ENCODE measurements around the gene GRIN1. TPM values are rescaled to one million over a fixed set of nuclear protein-coding genes. Genes with fewer than 3 reads are reported as not detected.

GRIN1 gene
- total and polyA plus RNA-seq, 4 donors, result 16.2 to 207 (median 146) TPM

DNA sequence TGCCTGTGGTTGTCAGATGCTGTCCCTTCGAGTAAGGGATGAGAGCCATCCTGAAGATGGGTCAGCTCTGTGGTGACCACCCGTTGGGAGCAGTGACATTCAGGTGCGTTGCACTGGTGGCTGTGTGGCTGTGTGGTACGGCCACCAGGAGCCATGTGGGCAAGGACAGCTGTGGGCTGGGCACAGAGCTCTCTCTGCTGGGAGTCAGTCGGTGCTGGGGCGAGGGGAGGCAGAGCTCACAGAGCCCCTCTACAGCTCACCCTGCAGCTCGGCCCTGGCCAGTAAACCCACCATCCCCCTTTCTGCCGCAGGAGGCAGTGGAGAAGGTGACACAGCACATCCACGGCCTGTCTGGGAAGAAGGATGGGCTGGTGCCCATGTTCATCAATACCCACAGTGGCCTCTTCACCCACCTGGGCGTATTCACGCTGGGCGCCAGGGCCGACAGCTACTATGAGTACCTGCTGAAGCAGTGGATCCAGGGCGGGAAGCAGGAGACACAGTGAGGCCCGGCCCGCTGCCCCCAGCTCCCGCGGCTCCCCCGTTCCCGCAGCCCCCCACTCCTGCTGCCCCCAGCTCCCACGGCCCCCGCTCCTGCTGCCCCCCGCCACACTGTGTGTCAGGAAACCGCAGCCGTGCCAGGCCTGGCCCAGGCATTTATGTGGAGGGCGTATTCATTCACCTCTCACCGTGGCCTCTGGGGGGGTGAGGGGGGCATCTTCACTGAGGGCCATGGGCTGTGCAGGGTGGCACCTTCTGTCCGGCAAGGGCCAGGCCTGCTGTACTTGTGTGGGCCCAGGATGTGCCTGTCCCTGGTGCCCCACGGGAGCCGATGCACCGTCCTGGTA lies 32.9 kb upstream of the GRIN1 start:
- no peaks in the 10 kb centered on the region for H3K4me1 ChIP-seq (ENCODE audit: control insufficient read depth, insufficient read depth, low read length)
- no peaks in the 10 kb centered on the region for H3K27me3 ChIP-seq (ENCODE audit: control insufficient read depth, insufficient read depth, low read length)
- H3K4me3 ChIP-seq (ENCODE audit: low read depth, low read length), result no peak overlapping the region
- no peak for DNase-seq (ENCODE audit: low read depth in 4 of 6, low spot score in 6 of 6)
- no peaks in the 10 kb centered on the region for H3K9me3 ChIP-seq (ENCODE audit: control insufficient read depth, insufficient read depth, low read length)
- peaks cover 100% of the 10 kb centered on the region for H3K36me3 ChIP-seq (ENCODE audit: control insufficient read depth, insufficient read depth, low read length)
- H3K27ac ChIP-seq (ENCODE audit: low read depth, low read length), result no peak overlapping the region
- WGBS (ENCODE audit: insufficient coverage), result 98% methylated on average over 20 of the region's 31 CpGs

- Histone ChIP-seq H3K4me1 (ENCODE audit: control insufficient read depth, insufficient read depth, low read length) (no peaks in the 10 kb centered on the region), H3K27ac (ENCODE audit: low read depth, low read length) (no peak overlapping the region), H3K9me3 (ENCODE audit: control insufficient read depth, insufficient read depth, low read length) (no peaks in the 10 kb centered on the region), H3K27me3 (ENCODE audit: control insufficient read depth, insufficient read depth, low read length) (no peaks in the 10 kb centered on the region), H3K36me3 (ENCODE audit: control insufficient read depth, insufficient read depth, low read length) (peaks cover 100% of the 10 kb centered on the region), H3K4me3 (ENCODE audit: low read depth, low read length) (no peak overlapping the region)
- 98% methylated on average over 27 of the region's 27 CpGs for WGBS (ENCODE audit: insufficient coverage)
- DNase-seq (ENCODE audit: low read depth in 4 of 6, low spot score in 6 of 6), result no peak
Measured at GRCh38 chr9:137106662-137107250, 32.2 kb upstream of the GRIN1 start.

GRCh38 chr9:137107312-137107921 lies 31.5 kb upstream of the GRIN1 start:
- WGBS (ENCODE audit: insufficient coverage), result 95% methylated on average over 27 of the region's 27 CpGs
- no peak overlapping the region for H3K27ac ChIP-seq (ENCODE audit: low read depth, low read length)

DNA sequence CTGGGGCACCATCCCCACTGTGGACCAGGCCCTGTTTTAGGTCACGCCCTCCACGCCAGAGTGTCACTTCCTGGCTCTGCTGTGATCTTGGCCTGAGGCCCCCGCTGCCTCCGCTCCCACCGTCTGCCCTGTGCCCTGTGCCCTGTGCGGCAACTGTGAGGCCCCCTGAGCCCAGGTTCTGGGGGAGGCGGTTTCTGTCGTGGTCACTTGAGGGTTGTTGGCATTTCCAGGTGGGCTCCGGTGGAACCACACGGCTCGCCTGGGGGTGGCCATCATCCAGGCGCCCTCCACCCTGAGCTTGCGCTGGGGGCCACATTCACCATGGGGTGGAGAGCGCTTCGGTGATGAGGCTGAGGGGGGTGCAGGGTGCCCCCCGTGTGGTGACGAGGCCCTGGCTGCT lies 31.0 kb upstream of the GRIN1 start:
- H3K36me3 ChIP-seq (ENCODE audit: control insufficient read depth, insufficient read depth, low read length), result peaks cover 100% of the 10 kb centered on the region
- H3K4me3 ChIP-seq (ENCODE audit: low read depth, low read length), result no peak overlapping the region
- H3K9me3 ChIP-seq (ENCODE audit: control insufficient read depth, insufficient read depth, low read length), result no peaks in the 10 kb centered on the region
- H3K27me3 ChIP-seq (ENCODE audit: control insufficient read depth, insufficient read depth, low read length), result no peaks in the 10 kb centered on the region
- no peaks in the 10 kb centered on the region for H3K4me1 ChIP-seq (ENCODE audit: control insufficient read depth, insufficient read depth, low read length)
- H3K27ac ChIP-seq (ENCODE audit: low read depth, low read length), result no peak overlapping the region
- DNase-seq (ENCODE audit: low read depth in 4 of 6, low spot score in 6 of 6), result no peak
- WGBS (ENCODE audit: insufficient coverage), result 97% methylated on average over 17 of the region's 17 CpGs

More at GRCh38 chr9:137107312-137107921, 31.5 kb upstream of the GRIN1 start:
- no peak for DNase-seq (ENCODE audit: low read depth in 4 of 6, low spot score in 6 of 6)
- H3K4me1 ChIP-seq (ENCODE audit: control insufficient read depth, insufficient read depth, low read length), result no peaks in the 10 kb centered on the region
- H3K9me3 ChIP-seq (ENCODE audit: control insufficient read depth, insufficient read depth, low read length), result no peaks in the 10 kb centered on the region
- peaks cover 100% of the 10 kb centered on the region for H3K36me3 ChIP-seq (ENCODE audit: control insufficient read depth, insufficient read depth, low read length)
- no peak overlapping the region for H3K4me3 ChIP-seq (ENCODE audit: low read depth, low read length)
- no peaks in the 10 kb centered on the region for H3K27me3 ChIP-seq (ENCODE audit: control insufficient read depth, insufficient read depth, low read length)

GRCh38 chr9:137108608-137109249 lies 30.2 kb upstream of the GRIN1 start:
- H3K27ac ChIP-seq (ENCODE audit: low read depth, low read length), result no peak overlapping the region
- peaks cover 5% of the 10 kb centered on the region for H3K27me3 ChIP-seq (ENCODE audit: control insufficient read depth, insufficient read depth, low read length)
- peaks cover 99% of the 10 kb centered on the region for H3K36me3 ChIP-seq (ENCODE audit: control insufficient read depth, insufficient read depth, low read length)
- no peak for DNase-seq (ENCODE audit: low read depth in 4 of 6, low spot score in 6 of 6)
- no peaks in the 10 kb centered on the region for H3K4me1 ChIP-seq (ENCODE audit: control insufficient read depth, insufficient read depth, low read length)
- no peaks in the 10 kb centered on the region for H3K9me3 ChIP-seq (ENCODE audit: control insufficient read depth, insufficient read depth, low read length)
- no peak overlapping the region for H3K4me3 ChIP-seq (ENCODE audit: low read depth, low read length)
- 89% methylated on average over 29 of the region's 29 CpGs for WGBS (ENCODE audit: insufficient coverage)

DNA sequence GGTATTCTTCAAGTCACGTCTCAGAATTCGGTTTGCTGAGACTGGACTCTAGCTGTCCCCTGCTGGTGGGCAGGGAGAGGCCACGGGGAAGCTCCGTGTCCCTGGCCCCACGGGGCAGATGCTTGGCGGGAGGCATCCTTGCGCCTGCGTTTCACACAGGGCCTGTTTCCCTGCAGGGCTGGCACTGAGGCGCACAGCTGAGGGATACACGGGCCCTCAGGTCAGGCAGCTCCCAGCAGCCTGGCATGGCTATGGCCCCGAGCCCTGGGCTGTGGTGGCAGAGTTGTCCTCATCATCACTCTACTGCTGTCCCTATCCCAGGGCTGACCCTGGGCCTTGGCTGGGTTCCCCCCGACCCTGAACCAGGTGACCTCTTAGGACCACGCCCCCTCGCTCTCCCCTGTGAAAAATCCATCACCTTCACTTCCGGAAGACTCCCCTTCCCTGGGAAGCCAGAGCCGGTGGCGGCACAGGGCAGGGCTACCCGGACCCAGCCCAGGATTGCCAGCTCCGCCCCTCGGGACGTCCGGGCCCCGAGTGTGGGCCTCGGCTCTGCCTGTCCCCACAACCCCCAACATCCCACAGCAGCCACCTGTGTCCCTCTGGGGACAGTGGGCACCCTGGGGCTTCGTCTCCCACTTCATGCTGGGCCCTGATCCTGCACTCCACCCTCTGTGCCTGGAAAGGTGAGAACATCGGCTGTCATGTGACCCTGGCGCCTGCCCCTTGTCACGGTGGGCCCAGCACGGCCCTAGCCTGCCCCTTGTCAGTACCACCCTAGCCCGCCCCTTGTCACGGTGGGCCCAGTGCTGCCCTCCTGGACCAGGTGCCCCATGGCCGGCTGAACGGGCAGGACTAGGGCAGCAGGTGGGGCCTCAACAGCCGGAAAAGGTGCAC lies 29.5 kb upstream of the GRIN1 start:
- no peaks in the 10 kb centered on the region for H3K4me1 ChIP-seq (ENCODE audit: control insufficient read depth, insufficient read depth, low read length)
- H3K4me3 ChIP-seq (ENCODE audit: low read depth, low read length), result no peak overlapping the region
- no peak overlapping the region for H3K27ac ChIP-seq (ENCODE audit: low read depth, low read length)
- no peaks in the 10 kb centered on the region for H3K9me3 ChIP-seq (ENCODE audit: control insufficient read depth, insufficient read depth, low read length)
- 85% methylated on average over 34 of the region's 34 CpGs for WGBS (ENCODE audit: insufficient coverage)
- peaks cover 91% of the 10 kb centered on the region for H3K36me3 ChIP-seq (ENCODE audit: control insufficient read depth, insufficient read depth, low read length)
- H3K27me3 ChIP-seq (ENCODE audit: control insufficient read depth, insufficient read depth, low read length), result peaks cover 5% of the 10 kb centered on the region
- no peak for DNase-seq (ENCODE audit: low read depth in 4 of 6, low spot score in 6 of 6)

GRCh38 chr9:137110147-137110910 lies 28.6 kb upstream of the GRIN1 start:
- peaks cover 9% of the 10 kb centered on the region for H3K27me3 ChIP-seq (ENCODE audit: control insufficient read depth, insufficient read depth, low read length)
- DNase-seq (ENCODE audit: low read depth in 4 of 6, low spot score in 6 of 6), result no peak
- no peaks in the 10 kb centered on the region for H3K9me3 ChIP-seq (ENCODE audit: control insufficient read depth, insufficient read depth, low read length)
- H3K27ac ChIP-seq (ENCODE audit: low read depth, low read length), result no peak overlapping the region
- H3K36me3 ChIP-seq (ENCODE audit: control insufficient read depth, insufficient read depth, low read length), result peaks cover 83% of the 10 kb centered on the region
- no peak overlapping the region for H3K4me3 ChIP-seq (ENCODE audit: low read depth, low read length)
- H3K4me1 ChIP-seq (ENCODE audit: control insufficient read depth, insufficient read depth, low read length), result peaks cover 6% of the 10 kb centered on the region
- 90% methylated on average over 38 of the region's 38 CpGs for WGBS (ENCODE audit: insufficient coverage)

DNA sequence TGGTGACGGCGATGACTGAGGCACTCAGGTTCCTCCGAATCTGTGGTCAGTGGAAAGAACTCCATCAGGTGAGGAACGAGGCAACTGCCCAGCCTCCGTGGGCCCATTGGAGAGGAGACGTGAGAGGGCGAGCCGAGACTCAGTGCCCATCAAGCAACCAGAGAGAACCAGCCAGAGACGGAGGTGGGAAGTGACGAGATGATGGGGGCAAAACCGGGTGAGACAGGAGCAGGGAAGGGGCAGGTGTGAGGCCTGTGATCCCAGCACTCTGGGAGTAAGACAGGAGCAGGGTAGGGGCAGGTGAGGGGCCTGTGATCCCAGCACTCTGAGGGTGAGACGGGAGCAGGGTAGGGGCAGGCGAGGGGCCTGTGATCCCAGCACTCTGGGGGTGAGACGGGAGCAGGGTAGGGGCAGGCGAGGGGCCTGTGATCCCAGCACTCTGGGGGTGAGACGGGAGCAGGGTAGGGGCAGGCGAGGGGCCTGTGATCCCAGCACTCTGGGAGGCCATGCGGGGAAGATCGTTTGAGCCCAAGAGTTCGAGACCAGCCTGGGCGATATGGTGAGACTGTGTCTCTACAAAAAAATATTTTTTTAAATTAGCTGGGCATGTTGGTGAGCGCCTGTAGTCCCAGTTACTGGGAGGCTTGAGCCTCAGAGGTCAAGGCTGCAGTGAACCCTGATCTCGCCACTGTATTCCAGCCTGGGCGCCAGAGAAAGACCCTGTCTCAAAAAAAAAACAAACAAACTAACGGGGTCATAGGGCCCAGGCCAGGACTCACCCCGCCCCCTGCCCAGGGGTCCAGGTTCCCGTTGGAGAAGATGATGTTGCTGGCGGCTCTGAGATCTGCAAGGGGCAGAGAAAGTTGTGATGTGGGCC lies 27.8 kb upstream of the GRIN1 start:
- no peak for DNase-seq (ENCODE audit: low read depth in 4 of 6, low spot score in 6 of 6)
- peaks cover 14% of the 10 kb centered on the region for H3K4me1 ChIP-seq (ENCODE audit: control insufficient read depth, insufficient read depth, low read length)
- WGBS (ENCODE audit: insufficient coverage), result 89% methylated on average over 28 of the region's 28 CpGs
- no peak overlapping the region for H3K4me3 ChIP-seq (ENCODE audit: low read depth, low read length)
- peaks cover 74% of the 10 kb centered on the region for H3K36me3 ChIP-seq (ENCODE audit: control insufficient read depth, insufficient read depth, low read length)
- H3K27ac ChIP-seq (ENCODE audit: low read depth, low read length), result no peak overlapping the region
- H3K27me3 ChIP-seq (ENCODE audit: control insufficient read depth, insufficient read depth, low read length), result peaks cover 12% of the 10 kb centered on the region
- H3K9me3 ChIP-seq (ENCODE audit: control insufficient read depth, insufficient read depth, low read length), result no peaks in the 10 kb centered on the region
